HCT116 (cell line): ENCODE measurements around the gene TRAF3. TPM values are rescaled to one million over a fixed set of nuclear protein-coding genes. Genes with fewer than 3 reads are reported as not detected.

Experiments used
- ATAC-seq: fragments of 200-7000 bp; cut with Tn5 transposase; 2 replicates; pipeline ENCODE4 v1.9.1; 2020; ENCODE audit warnings: mild to moderate bottlenecking, moderate library complexity
- BruUV-seq: library from RNA; stranded (reverse); fragments of 400-500 nt; replicated peaks from 2 replicates; lab custom pipeline; 2021; lab: Mats Ljungman, UMichigan
- CTCF ChIA-PET: fragments of 300-600 bp; sonication (Branson Sonifier 250); formaldehyde crosslinking; loops from one replicate; lab custom pipeline; 2021; ENCODE audit warnings: antibody characterized with exemption; lab: Charles Lee
- POLR2A ChIA-PET: fragments of 300-600, 350-600 bp; sonication (Branson Sonifier 250); formaldehyde crosslinking; loops from one replicate; lab custom pipeline; 2021; ENCODE audit warnings: antibody characterized with exemption; lab: Charles Lee
- RAD21 ChIA-PET, 2 experiments: fragments of 300-600 bp; sonication (Branson Sonifier 250); formaldehyde crosslinking; loops; one replicate each; lab custom pipeline; 2023; ENCODE audit warnings: low total read pairs in 2 of 2; ENCODE audit not compliant: uncharacterized antibody in 2 of 2, unreplicated experiment in 2 of 2, low non-redundant PET in 1 of 2; lab: Charles Lee
- DNase-seq: peaks from one replicate; pipeline ENCODE4 v3.0.0-alpha.2; 2010; ENCODE audit warnings: low read depth, low spot score
- H2AFZ ChIP-seq: fragments of 200-600 bp; shearing (Covaris generic), sonication (generic); 2 replicates; pipeline ENCODE4 v1.6.1; 2017; ENCODE audit warnings: low read depth, mixed run types, mixed read lengths, antibody characterized with exemption, low read length; ENCODE audit not compliant: poor library complexity, severe bottlenecking
- H3K27ac ChIP-seq: 2 replicates; pipeline ENCODE4 v1.5.1; 2012; ENCODE audit warnings: low read depth, low read length
- H3K27me3 ChIP-seq: fragments of 200-600 bp; sonication (generic); 2 replicates; pipeline ENCODE4 v1.6.1; 2016; ENCODE audit warnings: mixed run types, low read length, mixed read lengths; ENCODE audit not compliant: insufficient read depth
- H3K36me3 ChIP-seq, 2 experiments: fragments of 200-500 bp in 1 of 2; fragments of 200-600 bp in 1 of 2; sonication (Bioruptor generic) in 1 of 2; sonication (generic) in 1 of 2; 2 replicates each; pipeline versions ENCODE4 v1.5.1 to v1.6.1; 2014 to 2016; ENCODE audit warnings: low read length in 2 of 2, inconsistent platforms in 1 of 2, mixed read lengths in 1 of 2, mixed run types in 1 of 2; ENCODE audit not compliant: insufficient read depth in 2 of 2, control insufficient read depth in 1 of 2
- H3K4me1 ChIP-seq, 2 experiments: fragments of 200-600 bp in 1 of 2; sonication (generic) in 1 of 2; 2 replicates each; pipeline versions ENCODE4 v1.5.1 to v1.6.1; 2012 to 2017; ENCODE audit warnings: low read length in 2 of 2, inconsistent platforms in 1 of 2, mild to moderate bottlenecking in 1 of 2, mixed read lengths in 1 of 2, mixed run types in 1 of 2, moderate library complexity in 1 of 2; ENCODE audit not compliant: insufficient read depth in 2 of 2, control insufficient read depth in 1 of 2
- H3K4me2 ChIP-seq: fragments of 200-600 bp; sonication (generic); 2 replicates; pipeline ENCODE4 v1.6.1; 2017; ENCODE audit warnings: mixed run types, low read length, mixed read lengths
- H3K4me3 ChIP-seq, 2 experiments: fragments of 200-600 bp in 1 of 2; sonication (generic) in 1 of 2; replicated peaks in 1 of 2; 2 replicates each; pipeline ENCODE4 v1.5.1; 2011 to 2016; ENCODE audit warnings: low read length in 2 of 2, control low read depth in 1 of 2, low read depth in 1 of 2, mild to moderate bottlenecking in 1 of 2, mixed read lengths in 1 of 2, mixed run types in 1 of 2
- H3K79me2 ChIP-seq: fragments of 200-600 bp; sonication (generic); 2 replicates; pipeline ENCODE4 v1.6.1; 2017; ENCODE audit warnings: mild to moderate bottlenecking, mixed run types, low read length, moderate library complexity, mixed read lengths; ENCODE audit not compliant: insufficient read depth
- H3K9ac ChIP-seq: fragments of 200-600 bp; sonication (generic); 2 replicates; pipeline ENCODE4 v1.6.1; 2016; ENCODE audit warnings: low read length, mixed read lengths
- H3K9me2 ChIP-seq: fragments of 200-600 bp; sonication (generic), shearing (Covaris generic); 2 replicates; pipeline ENCODE4 v1.6.1; 2017; ENCODE audit warnings: mixed run types, mild to moderate bottlenecking, moderate library complexity; ENCODE audit not compliant: insufficient read depth
- H3K9me3 ChIP-seq, 2 experiments: fragments of 200-500 bp in 1 of 2; fragments of 200-600 bp in 1 of 2; sonication (Bioruptor generic) in 1 of 2; sonication (generic) in 1 of 2; 2 replicates each; pipeline ENCODE4 v1.6.1; 2014 to 2017; ENCODE audit warnings: low read length in 2 of 2, mixed read lengths in 2 of 2, inconsistent platforms in 1 of 2, low read depth in 1 of 2, mild to moderate bottlenecking in 1 of 2, mixed run types in 1 of 2, moderate library complexity in 1 of 2; ENCODE audit not compliant: control insufficient read depth in 1 of 2, insufficient read depth in 1 of 2
- H4K20me1 ChIP-seq: fragments of 200-600 bp; sonication (generic), shearing (Covaris generic); 2 replicates; pipeline ENCODE4 v1.6.1; 2017; ENCODE audit warnings: mixed run types, mild to moderate bottlenecking, moderate library complexity; ENCODE audit not compliant: insufficient read depth
- CBX3 ChIP-seq: IDR thresholded peaks from 2 replicates; pipeline ENCODE4 v1.6.1; 2012; ENCODE audit warnings: low read depth
- EGR1 ChIP-seq: IDR thresholded peaks from 2 replicates; pipeline ENCODE4 v1.6.1; 2012; ENCODE audit warnings: low read depth
- intact Hi-C: fragments of 100-400 bp; cut with micrococcal nuclease; formaldehyde crosslinking; loops from 2 replicates; pipeline ENCODE4 v1.10.0; 2022
- total RNA-seq: library from RNA; stranded (reverse); gene quantifications from one replicate; pipeline ENCODE4 v1.2.1, GENCODE V29; 2021; ENCODE audit not compliant: unreplicated experiment
- TF ChIP-seq, protein P1 (sequence below): IDR thresholded peaks from 2 replicates; pipeline ENCODE4 v1.6.1; 2012; ENCODE audit warnings: low read depth

The TRAF3 gene
- total RNA-seq, 1 experiment from 2014 or later, result 32.1 TPM

GRCh38 chr14:102731101-102731870 is 46.0 kb upstream of the TRAF3 start:
- Histone ChIP-seq H3K4me2 (no peak overlapping the region), H3K9ac (no peak overlapping the region), H4K20me1 (no peaks in the 10 kb centered on the region), H3K4me3 (no peak overlapping the region), H3K9me2 (no peaks in the 10 kb centered on the region), H3K27me3 (no peaks in the 10 kb centered on the region), H3K27ac (no peak overlapping the region), H3K36me3 (peaks cover 3 to 22% of the 10 kb centered on the region in 2 experiments; a peak in 3 of 4 replicates), H3K79me2 (0 out of 2 replicates have a peak, but pooled peaks cover 3% of the 10 kb centered on the region), H3K9me3 (no peaks in the 10 kb centered on the region), H3K4me1 (no peaks in the 10 kb centered on the region), H2AFZ (no peak overlapping the region)
- ATAC-seq (0 out of 2 replicates have a peak, but pooled peaks have one; percentile 24), DNase-seq (no peak)
- ChIA-PET RAD21 (no interaction called here), POLR2A (no interaction called here), CTCF (no interaction called here)
- TF ChIP-seq EGR1, result no peak
- TF ChIP-seq CBX3, result no peak
- TF ChIP-seq, protein P1, sequence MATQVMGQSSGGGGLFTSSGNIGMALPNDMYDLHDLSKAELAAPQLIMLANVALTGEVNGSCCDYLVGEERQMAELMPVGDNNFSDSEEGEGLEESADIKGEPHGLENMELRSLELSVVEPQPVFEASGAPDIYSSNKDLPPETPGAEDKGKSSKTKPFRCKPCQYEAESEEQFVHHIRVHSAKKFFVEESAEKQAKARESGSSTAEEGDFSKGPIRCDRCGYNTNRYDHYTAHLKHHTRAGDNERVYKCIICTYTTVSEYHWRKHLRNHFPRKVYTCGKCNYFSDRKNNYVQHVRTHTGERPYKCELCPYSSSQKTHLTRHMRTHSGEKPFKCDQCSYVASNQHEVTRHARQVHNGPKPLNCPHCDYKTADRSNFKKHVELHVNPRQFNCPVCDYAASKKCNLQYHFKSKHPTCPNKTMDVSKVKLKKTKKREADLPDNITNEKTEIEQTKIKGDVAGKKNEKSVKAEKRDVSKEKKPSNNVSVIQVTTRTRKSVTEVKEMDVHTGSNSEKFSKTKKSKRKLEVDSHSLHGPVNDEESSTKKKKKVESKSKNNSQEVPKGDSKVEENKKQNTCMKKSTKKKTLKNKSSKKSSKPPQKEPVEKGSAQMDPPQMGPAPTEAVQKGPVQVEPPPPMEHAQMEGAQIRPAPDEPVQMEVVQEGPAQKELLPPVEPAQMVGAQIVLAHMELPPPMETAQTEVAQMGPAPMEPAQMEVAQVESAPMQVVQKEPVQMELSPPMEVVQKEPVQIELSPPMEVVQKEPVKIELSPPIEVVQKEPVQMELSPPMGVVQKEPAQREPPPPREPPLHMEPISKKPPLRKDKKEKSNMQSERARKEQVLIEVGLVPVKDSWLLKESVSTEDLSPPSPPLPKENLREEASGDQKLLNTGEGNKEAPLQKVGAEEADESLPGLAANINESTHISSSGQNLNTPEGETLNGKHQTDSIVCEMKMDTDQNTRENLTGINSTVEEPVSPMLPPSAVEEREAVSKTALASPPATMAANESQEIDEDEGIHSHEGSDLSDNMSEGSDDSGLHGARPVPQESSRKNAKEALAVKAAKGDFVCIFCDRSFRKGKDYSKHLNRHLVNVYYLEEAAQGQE, result no peak
- BruUV-seq, result no TSS peak
- intact Hi-C loops, result no loop called here
